Kidney (tissue), 14 donors: Measurements from ENCODE around the gene LGR6. TPM values are rescaled to one million over a fixed set of nuclear protein-coding genes. Genes with fewer than 3 reads are reported as not detected.

Experiments
- DNase-seq, 5 donors: peaks; one replicate each; pipeline ENCODE4 v3.0.0-alpha.2; 2013 to 2020
- FAIRE-seq: peaks from 2 replicates; lab custom pipeline; 2012; peaks lifted over from hg19 to GRCh38; lab: Jason Lieb, UNC
- H3K27ac ChIP-seq, 2 donors: one replicate each; pipeline ENCODE4 v1.7.0; 2013; ENCODE audit warnings: low read depth in 2 of 2, low read length in 2 of 2, inconsistent platforms in 1 of 2
- H3K27me3 ChIP-seq: one replicate; pipeline ENCODE4 v1.7.1; 2013; ENCODE audit warnings: low read length, inconsistent platforms; ENCODE audit not compliant: control insufficient read depth, insufficient read depth
- H3K36me3 ChIP-seq, 3 donors: one replicate each; pipeline versions ENCODE4 v1.7.0 to v1.7.1; 2013; ENCODE audit warnings: low read length in 3 of 3, control low read depth in 1 of 3, inconsistent platforms in 1 of 3; ENCODE audit not compliant: insufficient read depth in 3 of 3, control insufficient read depth in 2 of 3
- H3K4me1 ChIP-seq, 3 donors: one replicate each; pipeline versions ENCODE4 v1.7.0 to v1.7.1; 2013; ENCODE audit warnings: low read length in 3 of 3, inconsistent platforms in 1 of 3, low read depth in 1 of 3; ENCODE audit not compliant: control insufficient read depth in 2 of 3, insufficient read depth in 2 of 3
- H3K4me3 ChIP-seq, 3 donors: one replicate each; pipeline versions ENCODE4 v1.7.0 to v1.8.1; 2013; ENCODE audit warnings: low read length in 3 of 3, control low read depth in 1 of 3, inconsistent platforms in 1 of 3
- H3K9ac ChIP-seq, 3 donors: one replicate each; pipeline versions ENCODE4 v1.7.0 to v1.7.1; 2013; ENCODE audit warnings: low read length in 3 of 3, control low read depth in 1 of 3, inconsistent platforms in 1 of 3
- H3K9me3 ChIP-seq, 3 donors: one replicate each; pipeline versions ENCODE4 v1.7.0 to v1.7.1; 2013; ENCODE audit warnings: low read length in 3 of 3, control low read depth in 1 of 3, inconsistent platforms in 1 of 3; ENCODE audit not compliant: control insufficient read depth in 2 of 3, insufficient read depth in 1 of 3
- intact Hi-C: fragments of 100-400 bp; cut with DNase I; formaldehyde crosslinking; loops from one replicate; pipeline ENCODE4 v1.11.1; 2022
- polyA plus RNA-seq: library from polyadenylated mRNA; stranded (reverse); fragments of 350-450 nt; fragmentation: Illumina TruSeq; extraction: RNeasy Lipid Tissue Mini Kit (QIAGEN cat#74804); gene quantifications from one replicate; pipeline ENCODE4 v1.2.3, GENCODE V29; 2014; ENCODE audit warnings: low read depth, low replicate concordance; ENCODE audit not compliant: insufficient read depth
- total RNA-seq: library from RNA; stranded (reverse); fragmentation: NEBNext Ultra II Directional; extraction: Animal tissue kit (Norgen Biotek cat#: 25700); gene quantifications from one replicate; pipeline ENCODE4 v1.2.1, GENCODE V29; 2021
- TF ChIP-seq, protein P1 (sequence below): IDR thresholded peaks from 3 replicates; pipeline ENCODE4 v1.5.1; 2012; ENCODE audit warnings: mild to moderate bottlenecking, moderate library complexity, borderline replicate concordance; ENCODE audit not compliant: insufficient read depth; ENCODE audit errors: extremely low read depth
- donor health status: control.
- donor health status: control.
- donor health status: control.
- donor health status: control.
- donor health status: control.
- donor health status: DM: yes; HTN: yes; CAD: no.
- donor health status: Normal renal cell carcinoma (clear cell type).

Gene LGR6
- total and polyA plus RNA-seq, 2 donors from 2014 or later: 1.8 to 4.1 TPM

GRCh38 chr1:202181586-202181985 is 12.0 kb upstream of the LGR6 start:
- no peaks in the 10 kb centered on the region for H3K4me1 ChIP-seq
- H3K9me3 ChIP-seq: no peaks in the 10 kb centered on the region
- no peak overlapping the region for H3K4me3 ChIP-seq
- FAIRE-seq (no peak), DNase-seq (peak in 1 of 5 donors; percentile 54)
- no peaks in the 10 kb centered on the region for H3K36me3 ChIP-seq
- TF ChIP-seq, protein P1, sequence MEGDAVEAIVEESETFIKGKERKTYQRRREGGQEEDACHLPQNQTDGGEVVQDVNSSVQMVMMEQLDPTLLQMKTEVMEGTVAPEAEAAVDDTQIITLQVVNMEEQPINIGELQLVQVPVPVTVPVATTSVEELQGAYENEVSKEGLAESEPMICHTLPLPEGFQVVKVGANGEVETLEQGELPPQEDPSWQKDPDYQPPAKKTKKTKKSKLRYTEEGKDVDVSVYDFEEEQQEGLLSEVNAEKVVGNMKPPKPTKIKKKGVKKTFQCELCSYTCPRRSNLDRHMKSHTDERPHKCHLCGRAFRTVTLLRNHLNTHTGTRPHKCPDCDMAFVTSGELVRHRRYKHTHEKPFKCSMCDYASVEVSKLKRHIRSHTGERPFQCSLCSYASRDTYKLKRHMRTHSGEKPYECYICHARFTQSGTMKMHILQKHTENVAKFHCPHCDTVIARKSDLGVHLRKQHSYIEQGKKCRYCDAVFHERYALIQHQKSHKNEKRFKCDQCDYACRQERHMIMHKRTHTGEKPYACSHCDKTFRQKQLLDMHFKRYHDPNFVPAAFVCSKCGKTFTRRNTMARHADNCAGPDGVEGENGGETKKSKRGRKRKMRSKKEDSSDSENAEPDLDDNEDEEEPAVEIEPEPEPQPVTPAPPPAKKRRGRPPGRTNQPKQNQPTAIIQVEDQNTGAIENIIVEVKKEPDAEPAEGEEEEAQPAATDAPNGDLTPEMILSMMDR: no peak
- intact Hi-C loops: loop anchor here (5.0 to 10.0 kb wide), 2 partner anchors 131 to 533 kb away; partner anchors contain the start of gene SYT2
- no peak overlapping the region for H3K27ac ChIP-seq
- H3K27me3 ChIP-seq: no peaks in the 10 kb centered on the region
- no peak overlapping the region for H3K9ac ChIP-seq

DNA sequence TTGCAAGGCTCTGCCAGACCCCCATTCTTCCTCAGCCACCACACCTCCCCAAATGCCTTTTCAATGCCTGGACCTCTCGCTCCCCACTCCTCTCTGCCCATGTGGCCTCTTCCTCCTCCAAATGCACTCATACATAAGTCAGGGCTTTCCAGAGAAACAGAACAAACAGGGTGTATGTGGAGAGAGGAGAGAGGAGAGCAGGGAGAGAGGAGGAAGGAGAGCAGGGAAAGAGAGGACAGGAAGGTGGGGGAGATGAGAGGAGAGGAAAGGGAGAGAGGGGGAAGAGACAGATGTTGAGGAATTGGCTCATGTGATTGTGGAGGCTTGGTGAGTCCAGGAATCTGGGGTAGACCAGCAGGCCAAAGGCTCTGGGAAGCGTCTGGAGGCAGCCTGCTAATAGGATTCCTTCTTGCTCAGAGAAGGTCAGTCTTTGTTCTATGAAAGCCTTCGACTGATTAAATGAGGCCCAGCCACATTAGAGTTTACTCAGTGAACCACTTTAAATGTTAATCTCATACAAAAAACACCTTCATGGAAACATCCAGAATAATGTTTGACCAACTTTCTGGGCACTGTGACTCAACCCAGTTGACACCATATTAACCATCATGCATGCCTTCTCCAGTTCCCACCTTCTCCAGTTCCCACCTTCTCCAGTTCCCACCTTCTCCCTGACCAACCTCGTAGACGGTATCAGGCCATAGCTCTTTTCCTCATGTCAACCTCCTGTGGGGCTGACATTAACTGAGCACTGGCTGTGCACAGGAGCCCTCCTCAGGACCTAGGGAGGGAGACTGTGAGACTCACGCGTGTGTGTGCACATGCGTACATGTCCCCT is 11.3 kb upstream of the LGR6 start:
- TF ChIP-seq, protein P1: no peak
- intact Hi-C loops: loop anchor here (5.0 to 10.0 kb wide), 2 partner anchors 130 to 533 kb away; partner anchors contain the start of gene SYT2
- H3K4me3 ChIP-seq: no peak overlapping the region
- H3K9me3 ChIP-seq: no peaks in the 10 kb centered on the region
- H3K27ac ChIP-seq: no peak overlapping the region
- DNase-seq (no peak), FAIRE-seq (no peak)
- no peaks in the 10 kb centered on the region for H3K36me3 ChIP-seq
- no peak overlapping the region for H3K9ac ChIP-seq
- no peaks in the 10 kb centered on the region for H3K4me1 ChIP-seq
- H3K27me3 ChIP-seq: no peaks in the 10 kb centered on the region

GRCh38 chr1:202184750-202185460 is 8.7 kb upstream of the LGR6 start:
- Histone ChIP-seq H3K27me3 (no peaks in the 10 kb centered on the region), H3K27ac (no peak overlapping the region), H3K9ac (no peak overlapping the region), H3K9me3 (no peaks in the 10 kb centered on the region), H3K4me3 (no peak overlapping the region), H3K4me1 (no peaks in the 10 kb centered on the region), H3K36me3 (no peaks in the 10 kb centered on the region)
- DNase-seq: peak; percentile 89 to 95 (median 92)
- TF ChIP-seq, protein P1: peak; percentile 78
- intact Hi-C loops: loop anchor here (5.0 to 10.0 kb wide), 2 partner anchors 127 to 530 kb away; partner anchors contain the start of gene SYT2
- FAIRE-seq: no peak
